HG02970 (cell line): ENCODE results near the gene ZNHIT6.
"Not testable (repeated sequence)": the region's sequence is repeated elsewhere in the genome, so short reads cannot be mapped to it uniquely, and the experiment has no call there.

Experiments
- ATAC-seq: cut with Tn5 transposase; IDR thresholded peaks from one replicate; pipeline ENCODE4 v1.9.1; 2021; ENCODE audit warnings: mild to moderate bottlenecking, moderate library complexity, moderate number of reproducible peaks; ENCODE audit not compliant: unreplicated experiment, low FRiP score

The ZNHIT6 gene

GRCh38 chr1:85707990-85708828 lies at the start of gene ZNHIT6:
Gene ZNHIT6 (minus strand): TSS chr1:85708433. CDS start chr1:85708284, 149 bp downstream.
- peak; percentile 96 for ATAC-seq

- no peak for ATAC-seq
Observed at GRCh38 chr1:85756864-85757263, 48.6 kb upstream of the ZNHIT6 start.

GRCh38 chr1:85748120-85748519 lies 39.9 kb upstream of the ZNHIT6 start:
- ATAC-seq, result no peak

GRCh38 chr1:85746777-85747176 lies 38.5 kb upstream of the ZNHIT6 start:
- ATAC-seq, result no peak

- ATAC-seq, result no peak
Observed at GRCh38 chr1:85743814-85744213, 35.6 kb upstream of the ZNHIT6 start.

GRCh38 chr1:85734931-85735330 lies 26.7 kb upstream of the ZNHIT6 start:
- no peak for ATAC-seq

GRCh38 chr1:85718678-85719340 lies 10.6 kb upstream of the ZNHIT6 start:
- no peak for ATAC-seq

GRCh38 chr1:85714418-85715114 lies 6.3 kb upstream of the ZNHIT6 start:
- ATAC-seq, result not testable (repeated sequence)

GRCh38 chr1:85708829-85709227 lies 595 bp upstream of the ZNHIT6 start:
- no peak for ATAC-seq

GRCh38 chr1:85707267-85707989 lies 805 bp downstream of the ZNHIT6 start:
- ATAC-seq, result peak; percentile 25

GRCh38 chr1:85705940-85706339 lies 2.3 kb downstream of the ZNHIT6 start:
- ATAC-seq, result no peak

GRCh38 chr1:85700422-85700821 lies 7.8 kb downstream of the ZNHIT6 start:
- ATAC-seq, result no peak

GRCh38 chr1:85697895-85698294 lies 10.3 kb downstream of the ZNHIT6 start:
- ATAC-seq, result no peak

GRCh38 chr1:85692730-85693314 lies 15.4 kb downstream of the ZNHIT6 start:
- ATAC-seq, result no peak

GRCh38 chr1:85689775-85690404 lies 18.3 kb downstream of the ZNHIT6 start:
- ATAC-seq, result no peak

GRCh38 chr1:85683292-85684025 lies 24.8 kb downstream of the ZNHIT6 start:
- no peak for ATAC-seq

- ATAC-seq, result no peak
Observed at GRCh38 chr1:85681087-85681486, 27.1 kb downstream of the ZNHIT6 start.

GRCh38 chr1:85678193-85678592 lies 30.0 kb downstream of the ZNHIT6 start:
- ATAC-seq, result no peak

GRCh38 chr1:85677656-85678055 lies 30.6 kb downstream of the ZNHIT6 start:
- ATAC-seq, result no peak
